GM23338 (cell line): Measurements from ENCODE around the gene FGF2. TPM values are rescaled to one million over a fixed set of nuclear protein-coding genes. Genes with fewer than 3 reads are reported as not detected.

Experiments
- ATAC-seq: fragments of 200-7000 bp; cut with Tn5 transposase; 3 replicates; pipeline ENCODE4 v1.9.1; 2020
- DNase-seq: peaks from one replicate; pipeline ENCODE4 v3.0.0-alpha.2; 2015; ENCODE audit warnings: low spot score
- H2AFZ ChIP-seq: fragments of 200-600 bp; sonication (generic); 2 replicates; pipeline ENCODE4 v1.8.0; 2016; ENCODE audit warnings: antibody characterized with exemption, mild to moderate bottlenecking, moderate library complexity
- H3F3A ChIP-seq: fragments of 200-600 bp; sonication (generic); replicated peaks from 2 replicates; pipeline ENCODE4 v1.8.0; 2017; ENCODE audit warnings: antibody characterized with exemption, mixed run types, low read depth
- H3K27ac ChIP-seq: fragments of 200-600 bp; sonication (generic); 2 replicates; pipeline ENCODE4 v1.6.1; 2016; ENCODE audit warnings: low read depth
- H3K27me3 ChIP-seq: fragments of 200-600 bp; sonication (generic); 2 replicates; pipeline ENCODE4 v1.8.0; 2016; ENCODE audit warnings: mild to moderate bottlenecking, mixed run types, moderate library complexity; ENCODE audit not compliant: insufficient read depth
- H3K36me3 ChIP-seq: fragments of 200-600 bp; sonication (generic); 2 replicates; pipeline ENCODE4 v1.8.0; 2016; ENCODE audit warnings: mild to moderate bottlenecking; ENCODE audit not compliant: insufficient read depth
- H3K4me1 ChIP-seq: fragments of 200-600 bp; sonication (generic); 2 replicates; pipeline ENCODE4 v1.8.0; 2016; ENCODE audit warnings: mild to moderate bottlenecking, moderate library complexity; ENCODE audit not compliant: insufficient read depth
- H3K4me2 ChIP-seq: fragments of 200-600 bp; sonication (generic); 2 replicates; pipeline ENCODE4 v1.7.1; 2017; ENCODE audit warnings: mixed run types
- H3K4me3 ChIP-seq: fragments of 200-600 bp; sonication (generic); 2 replicates; pipeline ENCODE4 v1.6.1; 2016; ENCODE audit warnings: mixed run types
- H3K79me2 ChIP-seq: fragments of 200-600 bp; sonication (generic); replicated peaks from 2 replicates; pipeline ENCODE4 v1.8.0; 2017; ENCODE audit warnings: mild to moderate bottlenecking; ENCODE audit not compliant: insufficient read depth
- H3K9me2 ChIP-seq: fragments of 200-600 bp; sonication (generic); 2 replicates; pipeline ENCODE4 v1.8.0; 2017; ENCODE audit not compliant: insufficient read depth
- H4K20me1 ChIP-seq: fragments of 200-600 bp; sonication (generic); replicated peaks from 2 replicates; pipeline ENCODE4 v1.8.0; 2017; ENCODE audit warnings: mild to moderate bottlenecking; ENCODE audit not compliant: insufficient read depth
- H3K27ac Mint-ChIP-seq: 2 replicates; pipeline ENCODE4 v1.8.0; 2020; ENCODE audit warnings: inconsistent platforms, mild to moderate bottlenecking, moderate library complexity, mixed read lengths
- H3K27me3 Mint-ChIP-seq: 3 replicates; pipeline ENCODE4 v1.8.0; 2022; ENCODE audit warnings: low read depth, mild to moderate bottlenecking, moderate library complexity, mixed read lengths, inconsistent platforms; ENCODE audit not compliant: insufficient read depth, poor library complexity
- H3K36me3 Mint-ChIP-seq: 3 replicates; pipeline ENCODE4 v1.8.0; 2021; ENCODE audit warnings: low read depth, mild to moderate bottlenecking, inconsistent platforms, moderate library complexity, mixed read lengths
- H3K4me1 Mint-ChIP-seq: 3 replicates; pipeline ENCODE4 v1.8.0; 2020; ENCODE audit warnings: mild to moderate bottlenecking, inconsistent platforms, mixed read lengths
- H3K4me3 Mint-ChIP-seq: 3 replicates; pipeline ENCODE4 v1.8.0; 2021; ENCODE audit warnings: moderate library complexity, mild to moderate bottlenecking, inconsistent platforms, mixed read lengths
- H3K9me3 Mint-ChIP-seq: 3 replicates; pipeline ENCODE4 v1.8.0; 2020; ENCODE audit warnings: moderate library complexity, mild to moderate bottlenecking, inconsistent platforms, mixed read lengths
- CREB1 ChIP-seq: fragments of 250-450 bp; sonication (Bioruptor Pico); IDR thresholded peaks from 2 replicates; pipeline ENCODE4 v1.5.0; 2020; ENCODE audit warnings: low read depth, mild to moderate bottlenecking, moderate library complexity
- ETS1 ChIP-seq: IDR thresholded peaks from 2 replicates; pipeline ENCODE4 v1.6.1; 2016; ENCODE audit warnings: antibody characterized with exemption
- EZH2 ChIP-seq: fragments of 200-600 bp; sonication (generic); IDR thresholded peaks from one replicate; pipeline ENCODE4 v1.8.0; 2017; ENCODE audit warnings: antibody characterized with exemption, mild to moderate bottlenecking, low read depth; ENCODE audit not compliant: unreplicated experiment
- EZH2phosphoT487 ChIP-seq: fragments of 200-600 bp; sonication (generic); IDR thresholded peaks from one replicate; pipeline ENCODE4 v1.8.1; 2018; ENCODE audit warnings: antibody characterized with exemption; ENCODE audit not compliant: unreplicated experiment
- JUNB ChIP-seq: IDR thresholded peaks from one replicate; pipeline ENCODE4 v1.6.1; 2016; ENCODE audit warnings: antibody characterized with exemption; ENCODE audit not compliant: unreplicated experiment
- NANOG ChIP-seq: IDR thresholded peaks from 2 replicates; pipeline ENCODE4 v1.6.1; 2016; ENCODE audit warnings: antibody characterized with exemption, borderline replicate concordance
- POLR2AphosphoS5 ChIP-seq: IDR thresholded peaks from 2 replicates; pipeline ENCODE4 v1.6.1; 2016; ENCODE audit warnings: antibody characterized with exemption, low read depth
- STAT1 ChIP-seq: IDR thresholded peaks from one replicate; pipeline ENCODE4 v1.6.1; 2016; ENCODE audit warnings: antibody characterized with exemption; ENCODE audit not compliant: unreplicated experiment
- ZNF114 ChIP-seq: fragments of 250-450 bp; sonication (Bioruptor Pico); IDR thresholded peaks from 2 replicates; pipeline ENCODE4 v1.5.0; 2020; ENCODE audit warnings: mild to moderate bottlenecking, moderate library complexity
- ZNF331 ChIP-seq: fragments of 250-450 bp; sonication (Bioruptor Pico); IDR thresholded peaks from 2 replicates; pipeline ENCODE4 v1.5.0; 2020; ENCODE audit warnings: low read depth, mild to moderate bottlenecking, moderate library complexity
- ZNF462 ChIP-seq: fragments of 250-450 bp; sonication (Bioruptor Pico); IDR thresholded peaks from 2 replicates; pipeline ENCODE4 v1.5.0; 2020; ENCODE audit warnings: mild to moderate bottlenecking, moderate library complexity
- polyA plus RNA-seq: library from polyadenylated mRNA; unstranded; fragments of >200 nt; fragmentation: Nextera tagmentation; extraction: Ambion mirVana; gene quantifications from 2 replicates; pipeline ENCODE4 v1.2.1, GENCODE V29; 2016
- total RNA-seq: library from RNA; depleted of rRNA; stranded (reverse); fragments of >200 nt; shearing (Covaris generic); gene quantifications from 2 replicates; pipeline ENCODE4 v1.2.3, GENCODE V29; 2014
- TF ChIP-seq, protein P1 (sequence below): IDR thresholded peaks from one replicate; pipeline ENCODE4 v1.6.1; 2018; ENCODE audit warnings: antibody characterized with exemption; ENCODE audit not compliant: unreplicated experiment

Gene FGF2
- total and polyA plus RNA-seq, 2 experiments from 2014 or later: 28.3 to 84.4 TPM

- H3K79me2 ChIP-seq: no peaks in the 10 kb centered on the region
- no peak overlapping the region for H2AFZ ChIP-seq
- DNase-seq (peak; percentile 66), ATAC-seq (peak; percentile 77)
- H3K27ac ChIP-seq: no peak overlapping the region
- Mint-ChIP-seq H3K27me3 (peaks cover 10% of the 10 kb centered on the region), H3K36me3 (peaks cover 46% of the 10 kb centered on the region), H3K9me3 (peaks cover 16% of the 10 kb centered on the region; the same call in 1 of the 3 replicates), H3K4me3 (no peak overlapping the region), H3K27ac (no peak overlapping the region), H3K4me1 (peaks cover 32% of the 10 kb centered on the region)
- H3F3A ChIP-seq: peaks cover 8% of the 10 kb centered on the region; the same call in 1 of the 2 replicates
- no peak overlapping the region for H3K4me3 ChIP-seq
- H3K9me2 ChIP-seq: no peaks in the 10 kb centered on the region
- H3K27me3 ChIP-seq: no peaks in the 10 kb centered on the region
- no peak overlapping the region for H3K4me2 ChIP-seq
- peaks cover 21% of the 10 kb centered on the region; the same call in 1 of the 2 replicates for H3K4me1 ChIP-seq
- TF ChIP-seq POLR2AphosphoS5 (peak; percentile 75), JUNB (no peak)
- peaks cover 5% of the 10 kb centered on the region; the same call in 1 of the 2 replicates for H3K36me3 ChIP-seq
- no peaks in the 10 kb centered on the region for H4K20me1 ChIP-seq
Measured at GRCh38 chr4:122899682-122900081, 73.1 kb downstream of the FGF2 start.

GRCh38 chr4:122900314-122900713, 73.7 kb downstream of the FGF2 start:
- Histone ChIP-seq H3K9me2 (no peaks in the 10 kb centered on the region), H3K4me1 (peaks cover 21% of the 10 kb centered on the region; the same call in 1 of the 2 replicates), H3F3A (peaks cover 8% of the 10 kb centered on the region; the same call in 1 of the 2 replicates), H3K4me2 (no peak overlapping the region), H3K36me3 (peaks cover 5% of the 10 kb centered on the region; the same call in 1 of the 2 replicates), H3K4me3 (no peak overlapping the region), H3K27me3 (no peaks in the 10 kb centered on the region), H3K27ac (no peak overlapping the region), H4K20me1 (no peaks in the 10 kb centered on the region), H2AFZ (no peak overlapping the region), H3K79me2 (no peaks in the 10 kb centered on the region)
- H3K4me3 Mint-ChIP-seq: no peak overlapping the region
- H3K4me1 Mint-ChIP-seq: peaks cover 37% of the 10 kb centered on the region
- peaks cover 16% of the 10 kb centered on the region; the same call in 1 of the 3 replicates for H3K9me3 Mint-ChIP-seq
- H3K27ac Mint-ChIP-seq: no peak overlapping the region
- DNase-seq: no peak
- peaks cover 46% of the 10 kb centered on the region for H3K36me3 Mint-ChIP-seq
- ATAC-seq: no peak; the same call in 2 of the 3 replicates
- peaks cover 10% of the 10 kb centered on the region for H3K27me3 Mint-ChIP-seq
- TF ChIP-seq EZH2phosphoT487 (no peak), ZNF114 (no peak), ZNF462 (CRISPR knock-in tag) (no peak), ETS1 (no peak), STAT1 (no peak), CREB1 (CRISPR knock-in tag) (no peak), JUNB (no peak), NANOG (no peak), EZH2 (no peak), ZNF331 (CRISPR knock-in tag) (no peak)
- TF ChIP-seq, protein P1, sequence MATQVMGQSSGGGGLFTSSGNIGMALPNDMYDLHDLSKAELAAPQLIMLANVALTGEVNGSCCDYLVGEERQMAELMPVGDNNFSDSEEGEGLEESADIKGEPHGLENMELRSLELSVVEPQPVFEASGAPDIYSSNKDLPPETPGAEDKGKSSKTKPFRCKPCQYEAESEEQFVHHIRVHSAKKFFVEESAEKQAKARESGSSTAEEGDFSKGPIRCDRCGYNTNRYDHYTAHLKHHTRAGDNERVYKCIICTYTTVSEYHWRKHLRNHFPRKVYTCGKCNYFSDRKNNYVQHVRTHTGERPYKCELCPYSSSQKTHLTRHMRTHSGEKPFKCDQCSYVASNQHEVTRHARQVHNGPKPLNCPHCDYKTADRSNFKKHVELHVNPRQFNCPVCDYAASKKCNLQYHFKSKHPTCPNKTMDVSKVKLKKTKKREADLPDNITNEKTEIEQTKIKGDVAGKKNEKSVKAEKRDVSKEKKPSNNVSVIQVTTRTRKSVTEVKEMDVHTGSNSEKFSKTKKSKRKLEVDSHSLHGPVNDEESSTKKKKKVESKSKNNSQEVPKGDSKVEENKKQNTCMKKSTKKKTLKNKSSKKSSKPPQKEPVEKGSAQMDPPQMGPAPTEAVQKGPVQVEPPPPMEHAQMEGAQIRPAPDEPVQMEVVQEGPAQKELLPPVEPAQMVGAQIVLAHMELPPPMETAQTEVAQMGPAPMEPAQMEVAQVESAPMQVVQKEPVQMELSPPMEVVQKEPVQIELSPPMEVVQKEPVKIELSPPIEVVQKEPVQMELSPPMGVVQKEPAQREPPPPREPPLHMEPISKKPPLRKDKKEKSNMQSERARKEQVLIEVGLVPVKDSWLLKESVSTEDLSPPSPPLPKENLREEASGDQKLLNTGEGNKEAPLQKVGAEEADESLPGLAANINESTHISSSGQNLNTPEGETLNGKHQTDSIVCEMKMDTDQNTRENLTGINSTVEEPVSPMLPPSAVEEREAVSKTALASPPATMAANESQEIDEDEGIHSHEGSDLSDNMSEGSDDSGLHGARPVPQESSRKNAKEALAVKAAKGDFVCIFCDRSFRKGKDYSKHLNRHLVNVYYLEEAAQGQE: no peak
